HG03139 (cell line): Measurements from ENCODE around the gene AGPAT4.

Source experiments
- ATAC-seq: cut with Tn5 transposase; IDR thresholded peaks from one replicate; pipeline ENCODE4 v1.9.1; 2021; ENCODE audit not compliant: unreplicated experiment

Gene AGPAT4

DNA sequence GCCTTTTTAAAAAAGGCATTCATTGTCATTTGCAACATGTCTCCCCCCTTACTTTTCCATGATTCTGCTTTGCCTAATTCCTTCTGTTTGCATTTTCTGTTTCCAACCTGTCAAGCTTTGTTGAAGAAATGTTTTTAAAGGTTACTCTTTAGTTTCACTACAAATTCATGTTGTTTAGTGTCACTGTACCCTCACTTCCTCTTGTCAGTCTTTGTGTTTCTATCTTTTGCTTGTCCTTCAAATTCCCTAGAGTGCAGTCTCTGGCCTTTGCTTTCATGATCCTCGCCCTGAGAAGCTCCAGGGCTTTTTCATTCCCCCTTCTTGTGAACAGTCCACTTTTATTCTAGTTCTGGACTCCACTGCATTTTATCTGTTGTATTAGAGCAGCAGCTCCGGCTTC, 191.6 kb downstream of the AGPAT4 start:
- no peak for ATAC-seq

DNA sequence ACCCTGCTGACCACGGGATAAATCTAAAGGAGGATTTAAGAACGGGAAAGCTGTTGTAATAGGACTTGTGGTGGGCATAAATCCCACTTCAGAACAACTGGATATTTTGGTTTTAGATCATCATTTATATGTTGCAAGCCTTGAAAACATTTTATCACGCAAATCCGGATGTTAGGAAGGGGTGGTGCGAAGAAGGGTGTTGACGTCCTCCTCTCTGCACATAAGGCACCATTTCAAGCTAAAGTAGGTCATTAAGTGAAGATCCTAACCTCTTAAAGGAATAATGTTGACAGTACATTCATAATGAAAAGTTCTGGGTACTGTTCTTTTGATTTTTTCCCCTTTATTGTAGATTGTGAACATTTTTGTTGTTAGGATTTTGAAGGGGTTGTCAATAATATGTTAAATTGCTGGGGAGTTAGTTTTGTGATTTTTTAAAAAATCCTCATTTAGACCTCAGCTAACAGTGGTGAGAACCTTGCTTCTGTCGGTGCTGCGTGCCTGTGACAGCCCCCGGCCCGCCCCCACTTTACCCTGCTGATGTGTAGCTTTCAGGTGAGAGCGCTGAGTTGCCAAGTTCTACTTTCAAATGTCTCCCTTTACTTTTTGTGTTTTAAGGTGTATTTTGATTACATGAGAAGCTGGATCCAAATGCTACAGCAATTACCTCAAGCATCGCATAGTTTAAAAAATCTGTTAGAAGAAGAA, 193.4 kb downstream of the AGPAT4 start:
- no peak for ATAC-seq
